GM21447 (cell line): ENCODE measurements around the gene SLC9A9.

Source experiments
- ATAC-seq: cut with Tn5 transposase; IDR thresholded peaks from one replicate; pipeline ENCODE4 v1.9.1; 2021; ENCODE audit not compliant: unreplicated experiment

The SLC9A9 gene

DNA sequence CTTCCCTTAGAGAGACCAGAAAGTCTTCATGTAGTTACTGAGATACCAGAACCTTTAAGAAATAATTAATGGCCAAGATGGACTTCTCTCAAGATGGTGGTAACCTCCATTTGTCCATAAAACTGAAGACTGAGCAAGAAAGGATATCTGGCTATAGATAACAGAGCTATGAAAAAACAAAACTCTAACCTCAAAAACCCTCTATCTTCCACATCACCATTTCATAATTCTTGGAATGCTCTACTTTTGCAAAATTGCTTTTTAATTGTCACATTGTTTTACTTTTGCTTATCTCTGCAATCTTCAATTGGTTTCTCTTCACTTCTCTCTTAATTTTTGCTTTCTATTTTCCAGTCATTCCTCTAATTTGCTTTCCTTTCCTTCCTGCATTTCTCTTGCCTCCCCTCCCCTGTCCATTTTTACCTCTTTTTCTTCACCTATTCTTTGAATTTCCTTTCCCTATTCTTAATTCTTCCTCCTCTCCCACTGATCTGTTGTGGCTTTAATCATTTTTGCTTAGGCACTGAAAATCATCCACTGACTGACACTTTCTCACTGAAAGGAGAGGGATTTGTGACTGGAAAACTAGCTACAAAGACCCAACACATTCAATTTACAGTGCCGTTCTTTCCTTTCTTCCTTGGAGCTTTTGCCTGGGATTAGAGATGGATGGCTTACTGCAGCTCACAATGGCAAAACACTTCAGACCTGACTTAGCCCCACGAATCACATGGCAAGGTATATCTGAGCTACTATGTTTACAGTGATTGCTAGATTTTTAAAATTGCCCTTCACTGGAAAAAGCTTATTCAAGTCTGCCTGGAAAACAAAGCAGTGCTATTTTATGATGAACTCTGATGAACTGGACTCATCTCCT is 485.9 kb downstream of the SLC9A9 start:
- no peak for ATAC-seq

DNA sequence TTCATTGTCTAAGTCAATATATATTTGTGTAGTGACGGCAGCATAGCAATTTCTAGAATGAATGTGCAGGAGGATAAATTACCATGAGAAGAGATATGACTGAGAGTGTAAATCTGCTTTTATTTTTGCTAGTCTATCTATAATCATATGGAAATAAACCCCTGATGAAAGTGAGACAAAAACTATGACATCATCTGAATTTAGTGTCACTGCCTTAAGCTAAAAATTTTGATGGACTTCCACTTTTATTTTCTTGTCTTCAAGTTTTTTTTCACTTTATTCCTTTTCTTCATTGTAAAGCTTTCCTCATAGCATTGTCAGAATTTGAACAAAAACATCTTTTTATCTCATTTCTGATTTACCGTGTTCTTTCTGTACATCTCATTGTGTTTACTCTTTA is 486.7 kb downstream of the SLC9A9 start:
- no peak for ATAC-seq

DNA sequence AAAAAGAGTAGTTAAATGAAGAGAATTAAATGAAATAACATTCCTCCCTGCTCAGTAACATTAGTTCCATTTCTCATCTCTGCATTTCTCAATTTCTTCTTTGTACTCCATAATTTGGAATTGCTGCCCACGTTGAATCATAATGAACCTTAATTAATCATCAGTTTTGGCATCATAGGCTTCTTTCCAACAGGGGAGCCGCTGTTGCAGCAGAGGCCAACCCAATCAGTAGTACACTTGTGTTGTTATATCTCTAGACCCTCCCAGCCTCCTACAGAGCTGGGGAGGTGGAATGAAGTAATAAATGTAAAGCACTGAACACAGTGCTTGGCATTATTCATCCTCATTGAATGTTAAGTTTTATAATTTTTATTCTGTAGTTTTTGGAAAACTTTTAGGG is 488.0 kb downstream of the SLC9A9 start:
- no peak for ATAC-seq

GRCh38 chr3:143358793-143359491 is 489.3 kb downstream of the SLC9A9 start:
- no peak for ATAC-seq

DNA sequence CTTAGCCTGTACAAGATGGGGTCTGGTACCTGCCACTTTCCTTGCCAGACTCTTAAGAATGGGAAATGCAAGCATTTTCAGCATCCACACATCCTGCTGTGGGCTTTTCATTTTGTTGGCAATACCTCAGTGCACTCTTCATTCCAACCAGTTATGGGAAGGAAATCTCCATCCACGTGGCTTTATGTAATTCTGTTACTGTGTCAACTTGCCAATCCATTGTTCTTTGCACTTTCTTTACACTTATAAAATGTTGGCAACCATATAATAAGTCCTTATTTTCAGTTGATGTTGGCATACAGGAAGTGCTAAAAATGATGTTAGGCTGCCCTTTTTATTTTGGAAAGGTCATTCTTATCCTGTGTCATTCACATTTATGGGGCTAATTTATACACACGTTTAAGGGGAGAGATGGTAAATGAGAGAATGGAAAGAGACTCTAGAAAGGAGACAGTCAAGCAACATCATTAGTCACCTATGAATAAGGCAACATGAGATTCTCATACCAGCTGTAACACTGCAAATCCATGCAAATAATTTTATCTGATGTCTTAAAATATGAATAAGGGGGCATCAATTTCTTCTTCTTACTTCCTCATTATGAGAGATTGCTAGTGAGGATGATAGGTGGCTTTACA is 490.0 kb downstream of the SLC9A9 start:
- no peak for ATAC-seq

DNA sequence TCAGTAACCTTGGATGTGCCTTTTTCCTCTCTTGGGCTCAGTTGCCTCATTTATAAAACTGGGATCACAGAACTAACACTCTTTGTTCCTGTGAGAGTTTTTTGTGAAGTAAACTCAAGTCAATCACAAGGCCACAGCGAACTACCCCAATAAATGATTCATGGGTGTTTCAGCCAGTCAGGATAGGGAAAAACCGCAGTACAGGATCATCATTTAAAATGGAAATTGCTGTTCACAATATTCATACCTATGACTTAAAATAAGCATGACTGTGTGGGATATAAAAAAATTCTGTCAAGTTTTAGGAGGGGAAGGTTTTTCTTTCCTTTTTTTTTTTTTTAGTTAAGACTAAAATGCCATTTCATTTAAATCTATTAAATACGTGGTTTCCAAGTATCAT is 490.6 kb downstream of the SLC9A9 start:
- ATAC-seq = no peak

DNA sequence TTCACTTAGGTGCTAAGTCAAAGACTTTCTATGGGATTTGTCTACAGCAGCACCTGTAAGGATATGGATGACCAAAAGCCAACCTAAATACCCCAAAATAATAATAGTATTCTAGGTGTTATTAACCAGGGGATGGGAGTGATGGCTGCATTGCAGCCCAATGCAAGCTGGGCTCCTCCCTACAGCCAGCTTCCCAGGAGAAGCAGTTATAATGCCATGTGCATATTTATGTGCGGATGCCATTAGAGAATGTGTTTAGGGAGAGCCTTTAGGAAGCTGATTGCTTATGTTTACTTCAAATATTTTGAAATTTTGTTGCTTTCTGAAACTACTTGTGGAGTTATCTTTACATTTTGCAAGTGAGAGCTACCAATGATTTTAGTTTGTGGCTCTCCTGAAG is 491.4 kb downstream of the SLC9A9 start:
- ATAC-seq = no peak

- ATAC-seq = no peak
Observed at GRCh38 chr3:143354342-143354741, 493.9 kb downstream of the SLC9A9 start.

DNA sequence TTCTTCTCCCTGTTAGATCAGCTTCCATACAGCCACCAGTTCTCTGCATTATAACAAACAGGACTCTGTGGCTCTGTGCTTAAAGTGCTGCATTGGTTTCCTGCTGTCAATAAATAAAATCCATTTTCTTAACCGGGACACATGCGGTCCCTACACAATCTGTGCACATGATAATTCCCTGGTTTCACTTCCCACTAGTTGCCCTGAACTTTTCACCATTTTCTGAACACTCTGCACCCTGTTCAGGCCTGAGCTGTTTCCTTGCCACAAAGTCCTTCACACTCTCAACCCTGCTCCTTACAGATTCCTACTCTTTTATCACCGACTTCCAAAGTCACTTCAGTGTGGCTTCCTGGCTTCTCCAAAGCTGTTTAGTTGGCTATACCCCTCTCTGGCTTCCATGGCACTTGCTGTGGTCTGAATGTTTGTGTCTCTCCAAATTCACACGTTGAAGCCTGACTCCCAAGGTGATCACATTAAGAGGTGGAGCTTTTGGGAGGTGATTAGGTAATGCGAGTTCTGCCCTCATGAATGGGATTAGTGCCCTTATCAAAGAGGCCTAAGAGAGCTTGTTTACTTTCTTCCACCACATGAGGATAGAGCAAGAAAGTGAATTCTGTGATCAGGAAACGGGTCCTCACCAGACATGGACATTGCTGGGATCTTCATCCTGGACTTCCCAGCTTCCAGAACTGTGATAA is 495.3 kb downstream of the SLC9A9 start:
- ATAC-seq = no peak

- ATAC-seq = no peak
Observed at GRCh38 chr3:143351895-143352608, 496.2 kb downstream of the SLC9A9 start.

DNA sequence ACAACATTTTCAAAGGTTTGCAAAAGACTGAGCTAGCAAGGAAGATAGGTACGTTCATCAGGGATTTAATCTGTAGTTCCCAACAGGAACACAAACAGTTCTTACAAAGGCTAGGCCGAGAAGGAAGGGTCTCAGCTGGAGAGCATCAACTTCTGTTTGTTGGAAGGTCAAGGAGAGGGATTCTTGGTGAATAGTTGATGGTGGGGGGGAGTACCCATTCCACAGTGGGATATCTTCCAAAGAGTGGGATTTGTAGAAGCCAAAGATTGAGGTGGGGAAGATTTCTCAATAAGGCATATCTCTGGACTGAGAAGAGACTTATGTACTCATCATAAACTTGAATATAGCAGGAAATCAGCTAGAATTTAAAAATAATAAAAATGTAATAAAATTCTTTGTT is 496.9 kb downstream of the SLC9A9 start:
- ATAC-seq = no peak

DNA sequence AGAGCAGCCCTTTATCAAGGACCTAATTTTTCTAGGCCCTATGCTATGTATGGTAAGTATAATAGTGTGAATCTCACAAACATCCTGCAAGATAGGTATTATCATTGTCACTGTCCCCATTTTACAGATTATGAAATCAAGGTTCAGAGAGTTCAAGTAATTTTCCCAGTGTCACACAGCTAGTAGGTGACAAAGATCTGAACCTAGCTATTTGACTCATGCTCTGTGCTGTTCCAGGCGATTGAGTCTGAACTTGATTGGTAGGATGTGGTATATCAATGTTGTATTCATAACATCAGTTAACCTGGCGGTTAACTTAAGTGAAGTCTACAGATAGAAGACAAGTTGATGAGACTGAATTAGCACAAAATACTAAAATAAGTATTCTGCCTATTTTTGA is 498.8 kb downstream of the SLC9A9 start:
- ATAC-seq = no peak

DNA sequence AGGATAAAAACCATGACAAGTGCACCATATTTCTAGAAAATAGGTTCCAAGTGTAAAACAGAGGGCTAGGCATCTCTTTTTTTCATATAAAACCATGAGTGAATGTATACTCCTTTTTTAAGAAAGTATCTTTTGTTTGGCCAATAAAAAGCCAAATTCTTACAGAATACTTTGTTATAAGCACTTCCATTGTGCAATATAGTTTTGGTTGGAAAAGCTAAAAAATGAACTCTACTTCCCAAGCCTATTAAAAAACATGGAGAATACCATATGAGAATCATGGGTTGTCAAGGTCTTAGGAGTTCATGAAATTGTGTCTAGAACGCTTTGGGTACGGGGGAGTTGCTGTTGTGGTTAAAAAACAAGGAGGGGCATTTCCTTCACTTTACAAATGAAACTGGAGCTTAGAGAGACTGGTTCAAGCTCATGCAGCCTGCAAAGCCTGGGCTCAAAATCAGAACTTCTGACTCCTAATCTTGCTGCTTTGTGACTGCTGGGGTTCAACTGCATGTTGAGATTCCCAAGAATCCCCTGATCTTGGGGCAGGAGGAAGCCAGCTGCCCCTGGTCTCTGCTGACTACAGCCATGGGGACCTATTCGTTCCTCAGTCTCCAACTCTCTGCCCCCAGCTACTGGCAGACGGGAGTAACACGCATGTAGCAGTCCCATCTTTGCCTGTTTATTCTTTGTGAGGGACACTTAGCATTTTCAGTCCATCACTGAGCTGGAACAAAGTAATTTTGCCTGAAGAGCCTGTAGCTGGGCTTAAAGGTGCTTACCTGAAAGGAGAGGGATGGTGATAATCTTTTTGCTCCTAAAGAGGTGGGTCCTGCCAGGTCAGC is 499.6 kb downstream of the SLC9A9 start:
- ATAC-seq = no peak

DNA sequence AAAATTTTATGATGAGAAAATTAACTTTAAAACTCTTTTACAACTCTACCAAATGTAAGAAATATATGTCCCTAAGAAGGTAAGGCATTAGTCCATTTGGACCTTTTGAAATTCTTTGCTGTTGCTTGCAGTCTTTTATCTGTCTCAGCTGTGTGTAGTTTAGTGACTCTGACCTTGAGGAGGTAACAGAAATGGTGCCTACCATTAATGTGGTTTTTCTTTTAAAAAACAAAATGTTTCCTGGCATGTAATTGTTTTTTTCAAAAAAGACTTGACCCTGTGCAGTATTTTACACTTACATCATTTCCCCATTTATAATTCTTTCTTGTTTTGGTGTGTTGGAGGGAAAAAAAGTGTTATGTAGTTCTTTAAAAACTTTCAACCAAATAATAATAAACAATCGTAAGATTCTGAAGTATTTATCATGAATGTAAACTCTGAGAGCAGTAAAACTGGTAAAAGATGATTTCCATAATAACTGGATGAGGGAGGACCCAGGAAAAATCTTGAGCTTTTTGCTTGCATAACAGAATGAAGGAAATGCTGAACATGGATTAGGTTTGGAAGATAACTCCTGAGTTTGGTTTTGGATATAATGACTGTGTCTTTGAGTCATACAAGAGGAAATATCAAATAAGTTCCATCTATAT is 503.6 kb downstream of the SLC9A9 start:
- ATAC-seq = no peak

- ATAC-seq = no peak
Observed at GRCh38 chr3:143343944-143344343, 504.3 kb downstream of the SLC9A9 start.

GRCh38 chr3:143343031-143343430 is 505.2 kb downstream of the SLC9A9 start:
- ATAC-seq = no peak

DNA sequence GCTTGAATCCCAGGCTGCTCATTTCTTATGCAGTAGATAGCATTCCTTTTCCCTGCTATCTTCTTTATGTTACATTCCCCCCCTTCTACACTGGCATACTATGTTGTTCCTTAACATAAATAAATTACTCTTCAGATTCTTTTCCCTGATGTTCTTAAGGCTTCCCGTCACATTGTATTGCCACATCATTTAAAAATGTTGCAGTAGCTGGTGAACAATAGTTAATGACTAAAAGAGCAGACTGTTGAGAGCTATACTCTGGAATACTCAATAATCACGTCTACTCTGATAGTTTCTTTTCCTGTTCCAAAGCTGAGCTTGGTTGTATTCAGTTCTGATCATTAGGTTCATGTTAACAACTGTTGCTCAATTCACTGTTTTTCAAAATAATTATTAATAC is 508.8 kb downstream of the SLC9A9 start:
- no peak for ATAC-seq

GRCh38 chr3:143337387-143337786 is 510.9 kb downstream of the SLC9A9 start:
- ATAC-seq = no peak

- ATAC-seq = no peak
Observed at GRCh38 chr3:143334231-143334630, 514.0 kb downstream of the SLC9A9 start.
